GM19351 (cell line): Measurements from ENCODE around the gene HOXC11.

Source experiments
- ATAC-seq: cut with Tn5 transposase; IDR thresholded peaks from one replicate; pipeline ENCODE4 v1.9.1; 2021; ENCODE audit warnings: mild to moderate bottlenecking, moderate library complexity; ENCODE audit not compliant: unreplicated experiment

HOXC11 gene

GRCh38 chr12:53983568-53983949 is 10.6 kb downstream of the HOXC11 start:
- no peak for ATAC-seq

- ATAC-seq, result no peak
These were observed 11.1 kb downstream of the HOXC11 start for GRCh38 chr12:53983950-53984572.

- ATAC-seq, result peak; percentile 47
These were observed 12.2 kb downstream of the HOXC11 start, which contains the start of gene HOXC10 for GRCh38 chr12:53984901-53985691. TSS of gene HOXC10 (plus strand) at chr12:53985146. CDS start at chr12:53985260, 114 bp downstream.

GRCh38 chr12:53985692-53985993 is 12.7 kb downstream of the HOXC11 start:
- no peak for ATAC-seq

- ATAC-seq, result no peak
These were observed 13.2 kb downstream of the HOXC11 start for GRCh38 chr12:53985994-53986685.

GRCh38 chr12:53986686-53987483 is 14.0 kb downstream of the HOXC11 start:
- ATAC-seq, result no peak

- no peak for ATAC-seq
These were observed 14.9 kb downstream of the HOXC11 start for GRCh38 chr12:53987787-53988230.

GRCh38 chr12:53988541-53989226 is 15.8 kb downstream of the HOXC11 start:
- no peak for ATAC-seq

GRCh38 chr12:53989227-53990113 is 16.5 kb downstream of the HOXC11 start:
- no peak for ATAC-seq

- no peak for ATAC-seq
These were observed 17.6 kb downstream of the HOXC11 start for GRCh38 chr12:53990311-53991076.

- ATAC-seq, result no peak
These were observed 18.1 kb downstream of the HOXC11 start for GRCh38 chr12:53991077-53991460.

GRCh38 chr12:53992377-53992889 is 19.5 kb downstream of the HOXC11 start:
- no peak for ATAC-seq

GRCh38 chr12:53993162-53994008 is 20.5 kb downstream of the HOXC11 start:
- no peak for ATAC-seq

GRCh38 chr12:53994009-53994263 is 21.0 kb downstream of the HOXC11 start:
- no peak for ATAC-seq

GRCh38 chr12:53994264-53995001 is 21.5 kb downstream of the HOXC11 start:
- no peak for ATAC-seq

- no peak for ATAC-seq
These were observed 22.1 kb downstream of the HOXC11 start for GRCh38 chr12:53995002-53995377.
